Fibroblast of lung (primary cell): ENCODE data around the gene PRDM13.
"Not testable (repeated sequence)": the region's sequence is repeated elsewhere in the genome, so short reads cannot be mapped to it uniquely, and the experiment has no call there.

Experiments used
- EZH2 ChIP-seq: IDR thresholded peaks from 2 replicates; pipeline ENCODE4 v1.5.1; 2012; ENCODE audit warnings: low read length, control low read depth, mild to moderate bottlenecking; ENCODE audit errors: missing control alignments
- TF ChIP-seq, protein P1 (sequence below), 2 donors: IDR thresholded peaks in 1 of 2; conservative IDR thresholded peaks in 1 of 2; 1 replicate in 1 of 2; 2 replicates in 1 of 2; pipeline ENCODE4 v1.5.1; 2011 to 2012; ENCODE audit warnings: low read length in 2 of 2, control low read depth in 1 of 2, inconsistent platforms in 1 of 2, low read depth in 1 of 2, mild to moderate bottlenecking in 1 of 2

DNA sequence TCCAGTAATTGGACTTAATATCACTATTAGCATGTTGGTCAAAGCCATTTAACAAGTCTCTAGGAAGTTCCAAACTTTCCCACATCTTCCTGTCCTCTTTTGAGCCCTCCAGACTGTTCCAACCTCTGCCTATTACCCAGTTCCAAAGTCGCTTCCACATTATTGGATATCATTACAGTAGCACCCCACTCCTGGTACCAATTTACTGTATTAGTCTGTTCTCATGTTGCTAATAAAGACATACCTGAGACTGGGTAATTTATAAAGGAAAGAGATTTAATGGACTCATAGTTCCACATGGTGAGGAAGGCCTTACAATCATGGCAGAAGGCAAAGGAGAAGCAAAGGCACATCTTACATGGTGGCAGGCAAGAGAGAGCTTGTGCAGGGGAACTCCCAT lies 31.7 kb downstream of the PRDM13 start:
- TF ChIP-seq, protein P1, sequence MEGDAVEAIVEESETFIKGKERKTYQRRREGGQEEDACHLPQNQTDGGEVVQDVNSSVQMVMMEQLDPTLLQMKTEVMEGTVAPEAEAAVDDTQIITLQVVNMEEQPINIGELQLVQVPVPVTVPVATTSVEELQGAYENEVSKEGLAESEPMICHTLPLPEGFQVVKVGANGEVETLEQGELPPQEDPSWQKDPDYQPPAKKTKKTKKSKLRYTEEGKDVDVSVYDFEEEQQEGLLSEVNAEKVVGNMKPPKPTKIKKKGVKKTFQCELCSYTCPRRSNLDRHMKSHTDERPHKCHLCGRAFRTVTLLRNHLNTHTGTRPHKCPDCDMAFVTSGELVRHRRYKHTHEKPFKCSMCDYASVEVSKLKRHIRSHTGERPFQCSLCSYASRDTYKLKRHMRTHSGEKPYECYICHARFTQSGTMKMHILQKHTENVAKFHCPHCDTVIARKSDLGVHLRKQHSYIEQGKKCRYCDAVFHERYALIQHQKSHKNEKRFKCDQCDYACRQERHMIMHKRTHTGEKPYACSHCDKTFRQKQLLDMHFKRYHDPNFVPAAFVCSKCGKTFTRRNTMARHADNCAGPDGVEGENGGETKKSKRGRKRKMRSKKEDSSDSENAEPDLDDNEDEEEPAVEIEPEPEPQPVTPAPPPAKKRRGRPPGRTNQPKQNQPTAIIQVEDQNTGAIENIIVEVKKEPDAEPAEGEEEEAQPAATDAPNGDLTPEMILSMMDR (conservative IDR thresholded peaks at IDR 0.05 in 1 of 2, IDR thresholded peaks at IDR 0.05 in 1 of 2; ENCODE audit: low read depth in 1 of 2, low read length in 2 of 2): not testable (repeated sequence)
- TF ChIP-seq EZH2: not testable (repeated sequence)
